DLD1 (cell line): ENCODE data around the gene PPM1E.
"Not testable (repeated sequence)": the region's sequence is repeated elsewhere in the genome, so short reads cannot be mapped to it uniquely, and the experiment has no call there.

Experiments used
- in situ Hi-C: cut with HindIII; loops from 2 replicates; pipeline ENCODE4 v1.10.0; 2017; ENCODE audit warnings: low sequenced_read_pairs

PPM1E gene

DNA sequence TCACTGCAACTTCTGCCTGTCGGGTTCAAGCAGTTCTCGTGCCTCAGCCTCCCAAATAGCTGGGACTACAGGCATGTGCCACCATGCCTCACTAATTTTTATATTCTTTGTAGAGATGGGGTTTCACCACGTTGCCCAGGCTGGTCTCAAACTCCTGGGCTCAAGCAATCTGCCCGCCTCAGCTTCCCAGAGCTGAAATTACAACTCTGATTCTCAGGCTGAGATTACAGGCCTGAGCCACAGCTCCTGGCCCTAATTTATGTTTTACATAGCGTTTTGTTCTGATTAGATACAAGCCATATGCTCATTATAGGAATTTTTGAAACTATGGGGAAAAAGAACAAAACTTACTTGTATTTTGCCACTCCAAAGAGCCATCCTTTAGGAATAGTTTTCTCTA is 22.8 kb downstream of the PPM1E start:
- in situ Hi-C loops, result not testable (repeated sequence)

DNA sequence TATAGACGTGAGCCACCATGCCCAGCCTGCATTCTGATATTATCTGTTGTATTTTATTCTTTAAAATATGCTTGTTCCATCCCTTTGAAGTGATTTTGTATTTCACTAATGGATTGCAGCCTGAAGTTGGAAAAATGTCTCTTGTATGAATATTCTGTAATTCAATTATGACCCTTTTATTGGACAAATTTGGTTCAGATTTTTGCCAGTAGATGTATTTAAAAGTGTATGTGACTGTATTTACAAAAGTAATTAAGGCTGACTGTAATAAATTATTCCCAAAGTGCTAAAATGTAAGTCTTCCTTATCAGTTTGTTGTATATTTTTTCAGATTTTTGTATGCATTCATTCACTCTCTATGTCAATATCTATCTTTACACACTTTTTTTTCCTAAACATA is 23.8 kb downstream of the PPM1E start:
- in situ Hi-C loops, result no loop called here

DNA sequence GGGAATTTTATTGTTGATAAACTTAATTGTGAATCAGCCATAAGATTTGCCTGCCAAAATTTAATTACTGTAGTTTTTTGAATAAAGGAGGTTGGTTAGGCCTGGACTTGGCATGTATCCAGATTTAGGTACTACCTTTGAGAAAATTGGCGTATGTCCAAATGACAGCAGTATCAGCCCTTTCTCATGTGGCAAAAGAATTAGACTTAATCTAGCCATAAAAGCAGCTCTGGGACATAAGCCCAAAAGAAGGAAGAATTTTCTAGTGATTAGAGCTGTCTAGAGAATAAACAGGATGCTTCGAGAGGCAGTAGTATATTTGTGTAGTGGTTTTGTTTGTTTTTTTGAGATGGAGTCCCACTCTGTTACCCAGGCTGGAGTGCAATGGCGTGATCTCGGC is 27.7 kb downstream of the PPM1E start:
- in situ Hi-C loops, result no loop called here

DNA sequence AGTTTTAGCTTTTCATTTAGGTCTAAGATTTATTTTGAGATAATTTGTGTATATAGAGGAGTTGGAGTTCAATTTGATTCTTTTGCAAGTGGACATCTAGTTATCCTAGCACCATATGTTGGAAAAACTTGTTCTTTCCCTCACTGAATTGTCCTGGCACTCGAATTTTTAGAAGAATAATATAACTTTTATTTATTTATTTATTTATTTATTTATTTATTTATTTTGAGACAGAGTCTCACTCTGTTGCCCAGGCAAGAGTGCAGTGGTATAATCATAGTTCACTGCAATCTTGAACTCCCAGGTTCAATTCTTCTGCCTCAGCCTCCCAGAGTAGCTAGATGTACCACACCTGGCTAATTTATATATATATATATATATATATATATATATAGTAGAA is 29.4 kb downstream of the PPM1E start:
- in situ Hi-C loops, result no loop called here

DNA sequence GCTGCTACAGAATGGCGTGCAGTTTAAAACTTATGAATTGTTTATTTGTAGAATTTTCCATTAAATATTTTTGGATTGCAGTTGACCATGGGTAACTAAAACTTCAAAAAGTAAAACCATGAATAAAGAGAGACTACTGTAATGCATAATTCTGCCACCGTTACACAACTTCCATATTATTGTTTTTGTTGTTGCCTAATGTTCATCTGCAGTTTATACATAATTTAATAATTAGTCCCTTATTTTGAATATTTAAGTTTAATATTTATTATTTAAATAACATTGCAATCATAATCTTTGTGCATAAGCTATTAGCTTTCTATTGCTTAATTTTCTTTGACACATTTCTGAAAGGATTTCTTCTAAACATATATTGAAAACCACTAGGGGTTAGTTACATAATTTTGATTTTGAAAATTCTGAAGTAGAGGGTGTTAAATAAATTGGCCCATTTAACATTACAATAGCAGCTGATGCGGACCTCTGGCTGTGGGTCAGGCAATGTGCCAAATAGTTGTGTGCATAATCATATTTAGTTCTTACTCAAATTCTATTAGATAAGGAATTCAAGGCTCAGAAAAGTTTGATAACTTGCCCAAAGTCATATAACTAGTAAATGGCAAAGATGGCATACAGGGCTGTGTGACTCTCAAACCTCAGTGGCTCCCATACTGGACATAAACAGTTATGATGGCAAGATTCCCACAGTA is 31.1 kb downstream of the PPM1E start:
- in situ Hi-C loops, result no loop called here

DNA sequence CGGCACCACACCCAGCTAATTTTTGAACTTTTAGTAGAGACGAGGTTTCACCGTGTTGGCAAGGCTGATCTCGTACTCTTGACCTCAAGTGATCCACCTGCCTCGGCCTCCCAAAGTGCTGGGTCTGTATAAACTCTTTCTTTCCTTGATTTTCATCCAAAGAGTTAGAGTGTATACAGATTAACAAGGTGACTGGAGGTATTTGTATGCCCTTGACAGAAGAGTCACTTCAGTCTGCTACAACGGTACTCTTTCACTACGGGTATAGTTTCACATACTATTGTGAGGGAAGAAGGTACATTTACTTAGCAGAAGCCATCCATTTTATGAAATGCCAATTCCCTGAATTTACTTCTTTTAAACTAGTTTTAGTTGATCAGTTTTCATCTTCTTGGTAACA is 32.5 kb downstream of the PPM1E start:
- in situ Hi-C loops, result no loop called here

DNA sequence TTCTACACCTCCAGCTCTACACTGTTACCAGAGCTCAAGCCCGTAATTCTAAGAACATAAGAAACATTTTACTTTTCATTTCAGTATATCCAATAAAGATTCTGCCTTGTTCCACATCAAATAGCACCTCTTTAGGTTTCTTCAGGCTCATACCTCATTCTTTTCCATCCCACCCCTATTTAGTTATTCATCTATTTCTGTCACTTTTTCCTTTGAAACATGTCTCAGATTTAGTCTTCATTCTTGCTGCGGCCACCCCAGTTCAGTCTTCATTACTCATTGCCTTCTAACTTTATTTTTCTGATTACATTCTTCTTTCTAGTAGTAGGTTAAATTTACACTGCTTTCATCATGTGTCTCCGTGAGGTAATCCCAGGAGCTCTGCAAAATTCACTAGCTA is 33.5 kb downstream of the PPM1E start:
- in situ Hi-C loops, result no loop called here

DNA sequence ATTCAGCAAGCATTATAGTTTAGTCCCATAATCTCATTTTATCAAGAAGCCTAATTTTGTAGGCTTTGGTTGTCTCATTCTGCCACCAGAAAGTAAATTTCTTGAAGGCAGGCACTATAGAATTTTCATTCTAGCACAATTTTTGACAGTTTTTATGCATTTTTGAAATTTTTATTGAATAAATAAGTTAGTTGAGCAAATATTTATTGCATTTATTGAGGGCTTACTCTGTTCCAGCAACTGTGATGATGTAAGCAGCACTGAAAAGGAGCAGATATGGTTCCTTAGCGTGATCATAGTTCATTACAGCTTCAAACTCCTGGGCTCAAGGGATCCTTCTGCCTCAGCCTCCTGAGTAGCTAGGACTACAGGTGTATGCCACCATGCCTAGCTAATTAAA is 34.2 kb downstream of the PPM1E start:
- in situ Hi-C loops, result no loop called here

DNA sequence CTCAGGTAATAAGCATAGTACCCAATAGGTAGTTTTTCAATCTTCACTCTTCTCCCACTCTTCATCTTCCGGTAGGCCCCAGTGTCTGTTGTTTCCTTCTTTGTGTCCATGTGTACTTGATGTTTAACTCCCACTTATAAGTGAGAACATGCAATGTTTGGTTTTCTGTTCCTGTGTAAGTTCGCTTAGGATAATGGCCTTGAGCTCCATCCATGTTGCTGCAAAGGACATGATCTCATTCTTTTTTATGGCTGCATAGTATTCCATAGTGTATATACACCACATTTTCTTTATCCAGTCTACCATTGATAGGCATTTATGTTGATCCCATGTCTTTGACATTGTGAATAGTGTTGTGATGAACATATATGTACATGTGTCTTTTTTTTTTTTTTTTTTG is 38.9 kb downstream of the PPM1E start:
- in situ Hi-C loops, result not testable (repeated sequence)

DNA sequence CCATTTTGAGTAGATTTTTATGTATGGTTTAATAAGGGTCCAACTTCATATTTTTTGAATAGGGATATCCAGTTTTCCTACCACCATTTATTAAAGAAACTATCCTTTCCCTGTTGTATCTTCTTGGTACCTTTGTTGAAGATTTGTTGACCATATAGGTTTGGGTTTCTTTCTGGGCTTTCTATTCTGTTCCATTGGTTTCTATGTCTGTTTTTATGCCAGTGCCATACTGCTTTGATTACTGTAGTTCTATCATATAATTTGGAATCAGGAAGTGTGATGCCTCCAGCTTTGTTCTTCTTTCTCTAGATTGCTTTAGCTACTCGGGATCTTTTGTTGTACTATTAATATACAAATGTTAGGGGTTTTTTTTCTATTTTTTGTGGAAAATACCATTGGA is 46.5 kb downstream of the PPM1E start:
- in situ Hi-C loops, result no loop called here

DNA sequence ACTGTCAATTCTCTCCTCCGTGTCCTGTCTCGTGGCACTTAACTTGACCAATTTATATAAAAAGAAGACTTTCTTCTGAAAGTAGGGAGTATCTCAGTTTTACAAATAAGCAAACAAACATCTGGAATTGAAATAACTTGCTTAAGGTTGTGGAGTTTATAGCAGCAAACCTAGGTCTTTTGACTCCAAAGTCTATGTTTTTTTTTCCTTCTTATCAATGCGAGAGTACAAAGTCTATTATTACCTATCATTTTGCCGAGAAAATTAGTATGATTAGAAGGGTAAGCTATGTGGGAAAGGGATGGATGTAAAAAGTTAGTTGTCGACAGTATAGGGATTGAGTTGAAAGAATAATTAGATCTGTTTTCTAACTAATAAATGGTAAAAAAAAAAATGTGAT is 50.4 kb downstream of the PPM1E start:
- in situ Hi-C loops, result no loop called here

DNA sequence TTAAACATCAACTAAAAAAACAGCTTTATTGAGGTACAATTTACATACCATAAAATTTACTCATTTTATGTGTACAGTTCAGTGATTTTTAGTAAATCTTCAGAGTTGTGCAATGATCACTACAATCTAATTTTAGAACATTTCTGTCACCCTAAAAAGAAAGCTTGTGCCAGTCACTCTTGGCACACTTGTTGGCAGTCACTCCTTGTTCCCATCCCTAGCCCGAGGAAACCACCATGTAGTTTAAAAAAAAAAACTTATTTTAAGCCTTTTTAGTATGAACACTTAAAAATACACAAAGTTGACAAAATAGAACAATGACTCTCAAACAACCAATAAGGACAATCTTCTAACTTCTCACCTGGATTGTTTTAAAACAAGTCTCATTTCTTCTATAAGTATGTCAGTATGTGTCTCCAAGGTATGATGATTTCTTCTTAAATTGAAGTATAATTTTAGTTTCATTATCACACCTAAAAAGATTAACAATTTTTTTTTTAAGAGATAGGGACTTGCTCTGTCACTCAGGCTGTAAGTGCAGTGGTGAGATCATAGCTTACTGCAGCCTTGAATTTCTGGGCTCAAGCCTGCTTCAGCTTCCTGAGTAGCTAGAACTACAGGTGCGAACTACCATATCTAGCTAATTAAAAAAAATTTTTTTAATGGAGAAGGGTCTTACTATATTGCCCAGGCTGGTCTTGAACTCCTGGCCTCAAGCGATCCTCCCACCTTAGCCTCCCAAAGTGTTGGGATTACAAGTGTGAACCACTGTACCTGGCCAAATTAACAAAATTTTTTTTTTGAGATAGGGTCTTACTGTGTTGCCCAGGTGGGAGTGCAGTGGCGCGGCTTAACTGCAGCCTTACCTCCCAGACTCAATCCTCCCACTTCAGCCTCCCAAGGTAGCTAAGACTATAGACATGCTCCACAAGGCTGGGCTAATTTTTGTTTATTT is 53.2 kb downstream of the PPM1E start:
- in situ Hi-C loops, result no loop called here

DNA sequence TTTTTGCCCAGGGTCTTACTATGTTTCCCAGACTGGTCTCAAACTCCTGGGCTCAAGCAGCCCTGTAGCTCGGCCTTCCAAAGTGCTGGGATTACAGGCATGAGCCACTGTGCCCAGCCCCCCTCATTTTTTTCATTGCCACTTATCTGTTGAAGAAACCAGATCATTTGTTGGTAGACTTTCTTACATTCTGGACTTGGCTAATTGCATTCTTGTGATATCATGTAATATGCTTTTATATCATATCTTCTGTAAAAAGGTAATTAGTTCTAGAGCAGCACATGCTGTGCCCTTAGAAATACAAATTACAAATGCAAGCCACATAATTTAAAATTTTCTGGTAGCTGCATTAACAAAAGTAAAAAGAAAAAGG is 53.9 kb downstream of the PPM1E start:
- in situ Hi-C loops, result no loop called here

DNA sequence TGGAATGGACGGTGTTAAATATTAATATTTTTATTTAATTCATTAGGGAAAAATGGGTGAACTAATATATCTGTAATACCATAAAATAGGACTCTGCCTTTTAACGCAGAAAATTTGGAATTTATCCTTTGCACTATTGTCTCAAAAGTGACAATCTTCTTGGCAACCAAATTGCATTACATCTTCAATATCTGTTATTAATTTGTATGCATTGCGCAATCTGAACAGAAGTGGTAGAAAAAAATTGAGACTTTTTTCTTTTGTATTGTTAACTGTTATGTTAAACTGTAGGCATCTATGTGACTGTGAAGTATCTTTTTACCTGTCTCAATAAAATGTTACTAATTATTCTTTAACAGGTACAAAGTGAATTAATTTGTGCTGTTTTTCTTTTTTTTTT is 55.6 kb downstream of the PPM1E start:
- in situ Hi-C loops, result no loop called here

DNA sequence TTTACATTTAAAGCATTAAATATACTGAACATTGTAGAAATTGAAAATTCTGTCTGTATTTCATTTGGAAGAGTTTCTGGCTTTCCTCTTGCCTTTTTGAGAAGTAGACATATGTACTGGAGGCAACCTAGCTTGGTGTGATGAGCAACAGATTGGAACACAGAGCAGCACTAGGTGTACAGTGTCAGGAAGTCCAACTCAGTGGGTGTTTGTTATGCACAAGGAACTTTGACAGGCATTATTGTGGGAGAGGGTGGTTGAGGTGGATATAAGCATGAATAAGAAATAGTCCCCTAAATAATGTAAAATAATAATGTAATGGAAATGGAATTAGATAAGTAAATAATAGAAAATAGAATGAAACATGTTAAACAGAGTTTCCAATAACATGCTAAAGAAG is 58.1 kb downstream of the PPM1E start:
- in situ Hi-C loops, result no loop called here

DNA sequence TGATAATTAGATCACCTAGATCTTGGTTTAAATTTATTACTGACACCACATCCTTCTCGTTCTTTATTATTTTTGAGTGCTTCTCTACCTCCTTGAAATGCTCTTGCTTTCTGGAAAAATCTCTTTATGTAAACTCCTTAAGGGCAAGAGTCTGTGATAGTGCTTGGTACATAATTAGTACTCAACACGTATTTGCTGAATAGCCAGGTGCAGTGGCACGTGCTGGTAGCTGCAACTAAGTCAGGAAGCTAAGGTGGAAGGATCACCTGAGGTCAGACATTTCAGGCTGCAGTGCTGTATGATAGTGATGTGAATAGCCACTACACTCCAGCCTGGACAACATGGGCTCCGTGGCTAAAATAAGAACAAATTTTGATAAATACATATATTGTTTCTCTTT is 63.0 kb downstream of the PPM1E start:
- in situ Hi-C loops, result no loop called here

DNA sequence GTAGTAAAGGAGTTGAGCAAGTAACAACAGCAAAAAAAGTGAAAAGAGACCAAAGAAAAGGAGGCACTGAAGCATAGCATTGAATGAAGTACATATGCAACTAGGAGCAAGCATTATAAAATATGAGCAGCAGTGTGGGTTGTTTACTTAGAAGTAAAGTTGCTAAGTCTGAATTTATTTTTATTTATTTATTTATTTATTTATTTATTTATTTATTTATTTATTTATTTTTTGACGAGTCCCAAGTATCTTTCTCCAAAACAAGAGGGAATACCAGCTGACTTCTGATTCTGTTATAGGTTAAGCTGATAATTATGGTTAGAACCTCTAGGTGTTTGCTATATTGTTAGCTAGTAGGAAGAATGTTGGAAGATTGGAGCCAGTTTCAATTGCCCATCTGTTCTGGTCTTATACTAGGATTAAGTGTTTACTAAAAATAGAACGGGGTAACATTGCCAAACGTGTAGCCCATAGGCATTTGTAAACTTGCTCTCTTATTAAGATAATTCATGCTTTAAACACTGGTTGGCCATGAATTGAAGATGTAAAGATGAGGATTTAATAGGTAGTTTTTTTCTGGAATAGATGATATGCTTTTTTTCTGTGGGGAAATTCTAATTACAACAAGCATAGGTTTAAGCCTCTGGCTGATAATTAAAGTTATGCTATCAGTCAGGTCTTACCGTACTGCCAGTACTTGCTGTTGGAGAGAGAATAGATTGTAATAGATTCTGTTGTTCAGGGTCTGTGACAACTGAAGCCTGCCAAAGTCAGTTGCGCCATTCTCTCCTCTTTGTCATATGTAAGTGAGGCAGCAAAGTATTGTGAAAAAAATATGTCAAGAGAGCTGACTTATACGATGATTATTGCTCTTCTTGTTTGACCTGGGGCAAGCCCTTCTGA is 66.7 kb downstream of the PPM1E start:
- in situ Hi-C loops, result no loop called here

DNA sequence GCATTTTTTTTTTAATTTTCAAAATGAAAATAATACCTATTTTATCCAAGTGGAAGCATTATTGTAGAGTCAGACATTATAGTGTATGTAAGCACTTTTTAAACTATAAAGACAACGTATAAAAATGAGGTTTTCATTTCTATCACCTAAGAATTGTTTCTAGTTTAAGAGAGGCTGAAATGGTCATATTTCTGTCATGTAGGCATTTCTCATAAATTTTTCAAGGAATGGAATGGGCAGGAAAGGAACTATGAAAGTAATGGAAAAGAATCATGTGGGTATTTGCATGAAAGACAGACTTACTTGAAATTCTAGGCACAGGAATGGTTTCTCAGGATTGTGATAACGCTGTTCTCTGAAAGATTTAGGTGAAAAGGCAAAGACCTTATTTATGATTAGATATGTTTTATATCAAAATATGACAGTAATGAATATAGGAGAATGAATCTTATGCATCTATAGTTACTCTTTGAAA is 67.4 kb downstream of the PPM1E start:
- in situ Hi-C loops, result no loop called here

DNA sequence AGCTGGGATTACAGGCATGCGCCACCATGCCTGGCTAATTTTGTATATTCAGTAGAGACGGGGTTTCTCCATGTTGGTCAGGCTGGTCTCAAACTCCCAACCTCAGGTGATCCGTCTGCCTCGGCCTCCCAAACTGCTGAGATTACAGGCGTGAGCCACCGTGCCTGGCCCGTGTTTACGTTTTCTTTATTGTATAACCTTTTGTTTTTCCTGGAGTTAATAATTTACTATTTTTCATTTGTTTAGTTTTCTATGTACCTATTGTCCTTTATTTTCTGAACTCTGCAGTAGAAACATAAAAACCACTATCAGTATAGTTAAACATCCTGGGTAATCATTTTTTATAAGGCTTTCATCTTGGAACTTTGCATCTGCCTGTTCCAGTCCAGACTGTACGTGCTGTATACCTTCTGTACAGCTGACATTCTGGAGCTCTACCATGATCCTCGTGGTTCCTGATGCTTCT is 73.6 kb downstream of the PPM1E start:
- in situ Hi-C loops, result no loop called here

DNA sequence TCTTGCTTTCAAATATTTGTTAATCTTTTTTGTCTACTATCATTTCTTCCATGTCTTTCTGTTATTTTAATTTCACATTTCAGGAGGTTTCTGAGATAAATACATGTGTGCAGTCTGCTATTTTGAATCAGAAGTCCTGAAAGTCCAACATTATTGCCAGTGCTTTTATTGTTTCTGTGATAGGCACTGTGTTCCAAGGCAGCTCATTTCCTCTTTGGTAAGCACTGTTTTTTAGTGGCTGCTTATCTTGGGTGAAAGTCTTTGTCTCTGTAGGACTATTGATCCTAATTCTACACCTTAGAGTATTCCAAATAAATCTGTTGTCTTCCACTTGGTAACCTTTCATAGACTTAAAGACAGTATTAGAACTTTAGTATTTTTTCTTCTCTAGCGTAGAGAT is 76.1 kb downstream of the PPM1E start:
- in situ Hi-C loops, result no loop called here

DNA sequence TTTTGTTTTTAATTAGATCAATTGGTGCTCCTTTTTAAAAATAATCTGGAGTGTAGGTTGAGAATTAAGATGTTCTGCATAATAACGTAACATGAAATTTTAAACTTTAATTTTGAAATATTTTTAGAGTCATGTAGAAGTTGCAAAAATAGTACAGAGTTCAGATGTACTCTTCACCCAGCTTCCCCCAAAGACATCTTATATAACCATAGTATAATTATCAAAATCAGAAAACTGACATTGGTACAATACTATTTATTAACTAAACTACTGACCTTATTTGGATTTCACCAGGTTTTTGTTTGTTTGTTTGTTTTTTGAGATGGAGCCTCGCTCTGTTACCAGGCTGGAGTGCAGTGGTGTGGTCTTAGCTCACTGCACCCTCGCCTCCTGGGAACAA is 76.9 kb downstream of the PPM1E start:
- in situ Hi-C loops, result no loop called here
